H1 (cell line): ENCODE measurements around the gene TNXB. TPM values are rescaled to one million over a fixed set of nuclear protein-coding genes. Genes with fewer than 3 reads are reported as not detected.

Experiments
- CTCF ChIA-PET: fragments of 300-600 bp; sonication (Branson Sonifier 250); formaldehyde crosslinking; loops from one replicate; lab custom pipeline; 2021; ENCODE audit not compliant: partially characterized antibody; lab: Charles Lee
- POLR2A ChIA-PET: fragments of 300-600 bp; sonication (Branson Sonifier 250); formaldehyde crosslinking; loops from one replicate; lab custom pipeline; 2021; ENCODE audit warnings: inconsistent platforms; ENCODE audit not compliant: partially characterized antibody; lab: Charles Lee
- DNase-seq, 2 experiments: peaks; one replicate each; pipeline versions ENCODE4 v3.0.0 to v3.0.0-alpha.2; 2010 to 2022; ENCODE audit warnings: low spot score in 2 of 2, low read depth in 1 of 2, mixed read lengths in 1 of 2
- FAIRE-seq: peaks from 2 replicates; lab custom pipeline; 2011; peaks lifted over from hg19 to GRCh38; lab: Jason Lieb, UNC
- H2AFZ ChIP-seq: 2 replicates; pipeline ENCODE4 v1.8.1; 2012; ENCODE audit warnings: low read length, inconsistent platforms
- H2AK5ac ChIP-seq: 2 replicates; pipeline ENCODE4 v1.6.1; 2013; ENCODE audit warnings: low read depth, low read length
- H2BK120ac ChIP-seq: replicated peaks from 2 replicates; pipeline ENCODE3; 2013; ENCODE audit warnings: low read depth, low read length, inconsistent platforms
- H2BK12ac ChIP-seq: 2 replicates; pipeline ENCODE4 v1.6.1; 2013; ENCODE audit warnings: low read depth, low read length
- H2BK15ac ChIP-seq: 2 replicates; pipeline ENCODE4 v1.6.1; 2013; ENCODE audit warnings: low read length
- H2BK20ac ChIP-seq: 2 replicates; pipeline ENCODE4 v1.6.1; 2013; ENCODE audit warnings: low read length
- H2BK5ac ChIP-seq: 2 replicates; pipeline ENCODE4 v1.6.1; 2013; ENCODE audit warnings: low read depth, low read length
- H3K14ac ChIP-seq: 2 replicates; pipeline ENCODE4 v1.6.1; 2013; ENCODE audit warnings: inconsistent platforms; ENCODE audit not compliant: insufficient read length
- H3K18ac ChIP-seq: 2 replicates; pipeline ENCODE4 v1.6.1; 2013; ENCODE audit warnings: low read length; ENCODE audit errors: extremely low read depth
- H3K23ac ChIP-seq: 2 replicates; pipeline ENCODE4 v1.6.1; 2013; ENCODE audit warnings: inconsistent platforms; ENCODE audit not compliant: insufficient read length
- H3K23me2 ChIP-seq: 2 replicates; pipeline ENCODE4 v1.6.1; 2013; ENCODE audit warnings: low read depth, low read length
- H3K27ac ChIP-seq: 2 replicates; pipeline ENCODE4 v1.6.1; 2011; ENCODE audit warnings: low read depth, low read length, inconsistent platforms
- H3K27me3 ChIP-seq, 4 experiments: replicated peaks in 1 of 4; 1 replicate in 1 of 4; 2 replicates in 3 of 4; pipeline versions ENCODE4 v1.6.1 to v1.8.1; 2011 to 2013; ENCODE audit warnings: low read length in 3 of 4, mild to moderate bottlenecking in 3 of 4, inconsistent platforms in 2 of 4, mixed read lengths in 2 of 4, moderate library complexity in 1 of 4; ENCODE audit not compliant: control insufficient read depth in 3 of 4, insufficient read depth in 3 of 4; ENCODE audit errors: extremely low read depth in 1 of 4
- H3K36me3 ChIP-seq, 4 experiments: 2 replicates each; pipeline versions ENCODE4 v1.6.1 to v1.8.1; 2011 to 2013; ENCODE audit warnings: mild to moderate bottlenecking in 4 of 4, low read length in 3 of 4, moderate library complexity in 2 of 4, control low read depth in 1 of 4, inconsistent platforms in 1 of 4; ENCODE audit not compliant: insufficient read depth in 4 of 4, control insufficient read depth in 2 of 4
- H3K4ac ChIP-seq: replicated peaks from 2 replicates; pipeline ENCODE3; 2013; ENCODE audit warnings: low read length, low read depth, mixed read lengths, inconsistent platforms; ENCODE audit not compliant: insufficient read length
- H3K4me1 ChIP-seq, 4 experiments: replicated peaks in 1 of 4; 1 replicate in 1 of 4; 2 replicates in 3 of 4; pipeline versions ENCODE4 v1.6.1 to v1.8.1; 2011 to 2013; ENCODE audit warnings: low read length in 3 of 4, inconsistent platforms in 2 of 4, mixed read lengths in 1 of 4; ENCODE audit not compliant: insufficient read depth in 4 of 4, control insufficient read depth in 3 of 4
- H3K4me2 ChIP-seq, 2 experiments: 2 replicates each; pipeline versions ENCODE4 v1.6.1 to v1.8.1; 2011 to 2013; ENCODE audit warnings: low read depth in 2 of 2, low read length in 2 of 2, control low read depth in 1 of 2, inconsistent platforms in 1 of 2, mild to moderate bottlenecking in 1 of 2; ENCODE audit not compliant: insufficient read depth in 1 of 2
- H3K4me3 ChIP-seq, 4 experiments: fragments of 200-600, 300-600 bp in 1 of 4; sonication (generic), shearing (Covaris generic), sonication (Bioruptor Twin) in 1 of 4; 2 replicates each; pipeline versions ENCODE4 v1.5.1 to v1.8.1; 2011 to 2016; ENCODE audit warnings: low read length in 4 of 4, low read depth in 3 of 4, control low read depth in 2 of 4, inconsistent platforms in 2 of 4, mild to moderate bottlenecking in 2 of 4, mixed read lengths in 1 of 4, moderate library complexity in 1 of 4; ENCODE audit not compliant: insufficient read depth in 2 of 4; ENCODE audit errors: extremely low read depth in 1 of 4
- H3K56ac ChIP-seq: replicated peaks from 2 replicates; pipeline ENCODE3; 2013; ENCODE audit warnings: low read depth, mild to moderate bottlenecking, mixed read lengths, low read length, inconsistent platforms; ENCODE audit not compliant: insufficient read length
- H3K79me1 ChIP-seq: 2 replicates; pipeline ENCODE4 v1.6.1; 2013; ENCODE audit warnings: low read depth, low read length, control low read depth
- H3K79me2 ChIP-seq, 2 experiments: 2 replicates each; pipeline versions ENCODE4 v1.6.1 to v1.8.1; 2012 to 2013; ENCODE audit warnings: low read length in 2 of 2, mild to moderate bottlenecking in 2 of 2, inconsistent platforms in 1 of 2; ENCODE audit not compliant: insufficient read depth in 2 of 2, control insufficient read depth in 1 of 2
- H3K9ac ChIP-seq, 4 experiments: replicated peaks in 1 of 4; 1 replicate in 1 of 4; 2 replicates in 3 of 4; pipeline versions ENCODE4 v1.6.1 to v1.8.1; 2011 to 2013; ENCODE audit warnings: low read depth in 3 of 4, low read length in 3 of 4, control low read depth in 2 of 4, mild to moderate bottlenecking in 2 of 4, moderate library complexity in 2 of 4, inconsistent platforms in 1 of 4; ENCODE audit errors: extremely low read depth in 1 of 4
- H3K9me3 ChIP-seq, 2 experiments: 2 replicates each; pipeline versions ENCODE4 v1.6.1 to v1.8.1; 2012 to 2013; ENCODE audit warnings: mild to moderate bottlenecking in 2 of 2, moderate library complexity in 2 of 2, control low read depth in 1 of 2, inconsistent platforms in 1 of 2, low read depth in 1 of 2, low read length in 1 of 2, mixed read lengths in 1 of 2; ENCODE audit not compliant: insufficient read depth in 2 of 2
- H4K20me1 ChIP-seq, 2 experiments: replicated peaks in 1 of 2; 2 replicates each; pipeline versions ENCODE3 to v1.8.1; 2011 to 2013; ENCODE audit warnings: inconsistent platforms in 2 of 2, low read length in 2 of 2, mild to moderate bottlenecking in 1 of 2; ENCODE audit not compliant: insufficient read depth in 2 of 2, control insufficient read depth in 1 of 2
- H4K5ac ChIP-seq: 2 replicates; pipeline ENCODE4 v1.6.1; 2013; ENCODE audit warnings: low read length, low read depth, mixed read lengths, inconsistent platforms; ENCODE audit not compliant: insufficient read length
- H4K8ac ChIP-seq: 2 replicates; pipeline ENCODE4 v1.8.0; 2013; ENCODE audit warnings: mild to moderate bottlenecking, moderate library complexity, low read length, inconsistent platforms; ENCODE audit not compliant: insufficient read depth; ENCODE audit errors: extremely low read depth
- H4K91ac ChIP-seq: replicated peaks from 2 replicates; pipeline ENCODE3; 2013; ENCODE audit warnings: low read length, mixed read lengths, inconsistent platforms; ENCODE audit not compliant: insufficient read length
- ASH2L ChIP-seq: fragments of 200-600, 300-600 bp; sonication (generic); IDR thresholded peaks from one replicate; pipeline ENCODE4 v1.7.1; 2017; ENCODE audit warnings: low read length
- BACH1 ChIP-seq: IDR thresholded peaks from 2 replicates; pipeline ENCODE4 v1.6.1; 2012; ENCODE audit warnings: low read length, improper control_type of control experiment
- CBX5 ChIP-seq: fragments of 300-800, 300-1000 bp; sonication (generic); IDR thresholded peaks from 2 replicates; pipeline ENCODE4 v1.7.1; 2016; ENCODE audit warnings: antibody characterized with exemption, low read length, low read depth
- CHD2 ChIP-seq: IDR thresholded peaks from 2 replicates; pipeline ENCODE4 v1.6.1; 2012; ENCODE audit warnings: low read length, improper control_type of control experiment
- KDM4A ChIP-seq: IDR thresholded peaks from one replicate; pipeline ENCODE4 v1.7.1; 2012; ENCODE audit warnings: low read depth, mild to moderate bottlenecking, moderate library complexity, low read length, inconsistent platforms; ENCODE audit not compliant: severe bottlenecking
- NANOG ChIP-seq: IDR thresholded peaks from 2 replicates; pipeline ENCODE4 v1.6.1; 2011; ENCODE audit warnings: low read length, low read depth, mild to moderate bottlenecking, inconsistent platforms; ENCODE audit not compliant: insufficient read depth, poor library complexity, severe bottlenecking
- RBBP5 ChIP-seq: IDR thresholded peaks from 2 replicates; pipeline ENCODE4 v1.7.1; 2012; ENCODE audit warnings: low read depth, mild to moderate bottlenecking, inconsistent platforms, low read length, moderate library complexity, borderline replicate concordance
- RFX5 ChIP-seq: IDR thresholded peaks from 2 replicates; pipeline ENCODE4 v1.6.1; 2011; ENCODE audit warnings: low read depth, low read length, improper control_type of control experiment, borderline replicate concordance
- SP2 ChIP-seq: IDR thresholded peaks from 2 replicates; pipeline ENCODE4 v1.6.1; 2012; ENCODE audit warnings: mild to moderate bottlenecking, low read length, inconsistent platforms
- SP4 ChIP-seq: IDR thresholded peaks from 2 replicates; pipeline ENCODE4 v1.6.1; 2012; ENCODE audit warnings: low read length, inconsistent platforms
- SRF ChIP-seq: IDR thresholded peaks from 2 replicates; pipeline ENCODE4 v1.6.1; 2011; ENCODE audit warnings: mild to moderate bottlenecking, low read depth, low read length, moderate library complexity
- polyA plus RNA-seq, 7 experiments: library from polyadenylated mRNA; depleted of rRNA in 3 of 7; stranded (reverse) in 5 of 7; unstranded in 2 of 7; fragments of >200 nt in 5 of 7; fragments of 200-250 nt in 2 of 7; gene quantifications; 1 replicate in 5 of 7; 2 replicates in 1 of 7; 4 replicates in 1 of 7; pipeline versions ENCODE4 v1.2.1 to v1.2.3, GENCODE V29; 2011 to 2013; ENCODE audit warnings: missing spikeins in 2 of 7, mixed read lengths in 2 of 7
- total RNA-seq: library from RNA; stranded (reverse); fragmentation: NEBNext Ultra II Directional; extraction: Animal tissue kit (Norgen Biotek cat#: 25700); gene quantifications from 2 replicates; pipeline ENCODE4 v1.2.1, GENCODE V29; 2021
- TF ChIP-seq, protein P1 (sequence below): IDR thresholded peaks from 2 replicates; pipeline ENCODE4 v1.6.1; 2012; ENCODE audit warnings: low read length, inconsistent platforms

TNXB gene
- total and polyA plus RNA-seq, 2 of the 8 experiments (the other 6 are each of a cell fraction or from before 2014, with no cell fraction given), result 3.1 to 4.8 TPM

DNA sequence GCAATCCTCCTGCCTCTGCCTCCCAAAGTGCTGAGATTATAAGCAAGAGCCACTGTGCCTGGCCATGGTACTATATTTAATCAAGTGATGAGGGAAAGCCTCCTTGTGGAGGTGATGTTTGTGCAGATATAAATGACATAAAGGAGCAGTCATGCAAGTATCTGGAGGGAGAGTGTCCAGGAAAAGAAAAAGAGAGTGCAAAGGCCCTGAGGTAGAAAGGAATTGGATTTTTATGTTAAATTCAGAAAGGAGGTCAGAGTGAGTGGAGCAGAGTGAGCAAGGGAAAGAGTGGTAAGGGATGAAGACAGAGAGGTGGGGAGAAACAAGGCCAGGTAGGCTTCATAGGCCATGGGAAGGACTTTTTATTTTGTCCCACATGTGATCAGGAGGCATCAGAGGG is 28.3 kb upstream of the TNXB start:
- Histone ChIP-seq H2AFZ (no peak overlapping the region), H2BK20ac (no peak overlapping the region), H3K27ac (no peak overlapping the region), H3K27me3 (no peaks in the 10 kb centered on the region), H3K56ac (no peak overlapping the region), H4K5ac (no peak overlapping the region), H2BK5ac (no peak overlapping the region), H3K79me2 (no peaks in the 10 kb centered on the region), H3K18ac (no peak overlapping the region), H3K4me2 (no peak overlapping the region), H2BK120ac (no peak overlapping the region), H3K4me1 (no peaks in the 10 kb centered on the region), H3K9me3 (no peaks in the 10 kb centered on the region), H3K14ac (no peak overlapping the region), H3K79me1 (no peaks in the 10 kb centered on the region), H3K23me2 (no peaks in the 10 kb centered on the region), H2AK5ac (no peak overlapping the region), H3K23ac (no peak overlapping the region), H2BK15ac (no peak overlapping the region), H2BK12ac (no peak overlapping the region), H4K20me1 (no peaks in the 10 kb centered on the region), H3K4me3 (no peak overlapping the region), H3K36me3 (no peaks in the 10 kb centered on the region), H4K8ac (no peak overlapping the region), H3K9ac (no peak overlapping the region), H3K4ac (no peak overlapping the region), H4K91ac (no peak overlapping the region)
- POLR2A ChIA-PET, result interaction anchor here (1.8 kb wide), 1 partner anchor 9 kb away, joined by 6 read pairs; no protein-coding TSS in a partner anchor
- CTCF ChIA-PET, result interaction anchor here (1.0 to 1.4 kb wide), 2 partner anchors 18 to 29 kb away, joined by 4 to 5 read pairs; no protein-coding TSS in a partner anchor
- TF ChIP-seq CBX5 (no peak), KDM4A (no peak), SP4 (no peak), NANOG (no peak), ASH2L (no peak), SP2 (no peak), BACH1 (no peak), RFX5 (no peak), SRF (no peak), RBBP5 (no peak), CHD2 (no peak)
- TF ChIP-seq, protein P1, sequence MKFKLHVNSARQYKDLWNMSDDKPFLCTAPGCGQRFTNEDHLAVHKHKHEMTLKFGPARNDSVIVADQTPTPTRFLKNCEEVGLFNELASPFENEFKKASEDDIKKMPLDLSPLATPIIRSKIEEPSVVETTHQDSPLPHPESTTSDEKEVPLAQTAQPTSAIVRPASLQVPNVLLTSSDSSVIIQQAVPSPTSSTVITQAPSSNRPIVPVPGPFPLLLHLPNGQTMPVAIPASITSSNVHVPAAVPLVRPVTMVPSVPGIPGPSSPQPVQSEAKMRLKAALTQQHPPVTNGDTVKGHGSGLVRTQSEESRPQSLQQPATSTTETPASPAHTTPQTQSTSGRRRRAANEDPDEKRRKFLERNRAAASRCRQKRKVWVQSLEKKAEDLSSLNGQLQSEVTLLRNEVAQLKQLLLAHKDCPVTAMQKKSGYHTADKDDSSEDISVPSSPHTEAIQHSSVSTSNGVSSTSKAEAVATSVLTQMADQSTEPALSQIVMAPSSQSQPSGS, result no peak
- DNase-seq (no peak), FAIRE-seq (no peak)
